Effector CD8-positive, alpha-beta T cell (primary cell): ENCODE data around the gene CHST11.
"Not testable (repeated sequence)": the region's sequence is repeated elsewhere in the genome, so short reads cannot be mapped to it uniquely, and the experiment has no call there.

Source experiments
- DNase-seq: peaks from one replicate; lab custom pipeline; 2025; lab: John Stamatoyannopoulos, UW

Gene CHST11

GRCh38 chr12:104526751-104527150 lies 70.0 kb downstream of the CHST11 start:
- DNase-seq: no peak

DNA sequence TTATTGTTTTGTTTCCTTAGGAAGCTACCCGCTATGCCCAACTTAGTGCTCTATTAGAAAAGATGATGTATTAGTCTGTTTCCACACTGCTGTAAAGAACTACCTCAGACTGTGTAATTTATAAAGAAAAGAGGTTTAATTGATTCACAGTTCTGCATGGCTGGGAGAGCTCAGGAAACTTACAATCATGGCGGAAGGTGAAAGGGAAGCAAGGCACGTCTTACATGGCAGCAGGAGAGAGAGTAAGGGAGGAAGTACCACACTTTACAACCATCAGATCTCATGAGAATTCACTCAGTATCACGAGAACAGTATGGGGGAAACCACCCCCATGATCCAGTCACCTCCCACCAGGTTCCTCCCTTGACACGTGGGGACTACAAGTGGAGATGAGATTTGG lies 70.9 kb downstream of the CHST11 start:
- not testable (repeated sequence) for DNase-seq

GRCh38 chr12:104529130-104529874 lies 72.6 kb downstream of the CHST11 start:
- DNase-seq: no peak

GRCh38 chr12:104532636-104533035 lies 75.9 kb downstream of the CHST11 start:
- no peak for DNase-seq

DNA sequence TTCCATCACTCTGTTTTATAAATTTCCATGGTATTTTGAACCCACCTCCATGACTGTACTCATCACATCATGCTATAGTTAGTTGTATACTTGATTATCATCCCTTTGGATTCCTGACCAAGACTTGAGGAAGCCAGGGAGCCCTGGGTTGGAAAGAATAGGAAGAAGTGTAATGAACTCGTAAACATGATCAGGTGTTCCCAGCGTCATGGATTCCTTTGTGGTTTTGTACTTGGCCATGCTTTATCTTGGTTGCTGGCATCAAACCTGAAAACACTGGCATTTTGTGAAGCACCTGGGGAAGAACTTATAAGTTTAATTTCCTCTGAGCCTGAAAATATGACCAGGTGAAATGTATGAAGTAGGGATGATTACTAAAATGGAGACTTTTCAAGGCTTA lies 76.4 kb downstream of the CHST11 start:
- no peak for DNase-seq

- no peak for DNase-seq
These were observed 77.6 kb downstream of the CHST11 start for GRCh38 chr12:104534162-104534856.

DNA sequence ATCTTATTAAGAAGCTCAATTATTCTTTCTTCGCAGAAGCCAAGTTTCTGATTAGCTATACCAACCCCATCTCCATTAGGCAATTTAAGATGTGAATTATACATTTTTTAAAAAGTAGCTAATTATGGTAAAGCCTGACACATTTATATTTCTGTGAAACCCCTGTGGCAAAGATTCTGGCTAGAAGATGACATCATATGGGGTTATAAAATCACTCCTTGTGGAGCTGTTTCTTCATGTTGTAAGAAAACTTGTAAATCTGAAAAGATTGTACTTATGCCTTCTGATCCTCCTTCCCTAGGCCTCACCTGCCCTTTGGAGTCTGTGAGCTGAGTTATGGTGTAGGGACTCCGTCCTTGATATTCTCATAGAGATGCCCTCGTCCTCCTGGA lies 78.1 kb downstream of the CHST11 start:
- no peak for DNase-seq

GRCh38 chr12:104535369-104535768 lies 78.6 kb downstream of the CHST11 start:
- no peak for DNase-seq

- no peak for DNase-seq
These were observed 80.1 kb downstream of the CHST11 start for GRCh38 chr12:104536841-104537240.

DNA sequence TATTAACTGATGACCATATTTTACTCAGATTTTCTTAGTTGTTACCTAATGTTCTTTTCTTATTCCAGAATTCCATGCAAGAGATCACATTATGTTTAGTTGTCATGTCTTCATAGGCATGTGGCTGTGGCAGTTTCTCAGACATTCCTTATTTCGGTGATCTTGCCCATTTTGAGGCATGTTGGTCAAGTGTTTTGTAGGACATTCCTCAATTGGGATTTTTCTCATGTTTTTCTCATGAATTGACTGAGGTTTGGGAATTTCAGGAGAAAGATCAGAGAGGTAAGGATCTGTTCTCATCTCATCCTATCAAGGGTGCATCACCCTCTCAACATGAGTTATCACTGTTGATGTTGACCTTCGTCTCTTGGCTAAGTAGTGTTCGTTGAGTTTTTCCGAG lies 81.3 kb downstream of the CHST11 start:
- no peak for DNase-seq

- DNase-seq: no peak
These were observed 82.2 kb downstream of the CHST11 start for GRCh38 chr12:104538891-104539462.

DNA sequence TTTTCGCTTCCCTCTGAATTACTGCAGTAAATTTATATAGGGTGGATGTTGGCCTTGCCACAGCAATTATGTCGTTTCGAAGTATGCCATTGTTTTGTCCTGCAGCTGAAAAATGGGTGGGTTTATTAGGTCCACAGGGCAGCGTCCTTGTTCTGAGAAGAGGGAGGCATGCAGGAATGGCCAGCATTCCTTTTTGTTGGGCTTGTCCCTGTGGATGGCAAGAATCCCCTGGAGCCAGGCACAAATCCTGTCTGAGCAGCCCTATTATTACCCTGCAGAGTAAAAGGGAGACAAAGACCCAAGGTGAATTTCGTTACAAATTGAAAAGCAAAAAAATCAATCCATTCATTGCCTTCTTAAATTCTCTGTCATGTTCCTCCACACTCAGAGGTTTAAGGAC lies 88.1 kb downstream of the CHST11 start:
- no peak for DNase-seq

- DNase-seq: no peak
These were observed 89.8 kb downstream of the CHST11 start for GRCh38 chr12:104546575-104546974.

DNA sequence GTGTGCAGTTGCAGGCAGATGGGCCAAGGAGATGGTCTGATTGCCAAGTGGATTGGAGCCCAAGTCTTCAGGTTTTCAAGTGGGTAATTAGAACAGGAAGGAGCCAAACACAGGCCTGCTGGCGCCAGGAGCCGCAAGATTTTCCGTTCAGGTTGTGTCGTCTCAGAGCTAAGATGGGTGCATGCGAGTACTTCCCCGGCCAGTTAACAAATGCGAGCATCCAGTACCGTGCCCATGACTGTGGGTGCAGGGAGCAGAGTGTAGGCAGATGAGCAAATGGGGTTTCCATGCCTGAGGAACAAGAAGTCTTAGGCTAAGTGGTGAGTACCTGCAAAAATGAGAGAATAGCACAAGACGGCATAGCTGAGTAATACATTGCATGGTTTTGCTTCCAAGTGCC lies 90.5 kb downstream of the CHST11 start:
- DNase-seq: no peak

- no peak for DNase-seq
These were observed 93.2 kb downstream of the CHST11 start for GRCh38 chr12:104549815-104550480.

DNA sequence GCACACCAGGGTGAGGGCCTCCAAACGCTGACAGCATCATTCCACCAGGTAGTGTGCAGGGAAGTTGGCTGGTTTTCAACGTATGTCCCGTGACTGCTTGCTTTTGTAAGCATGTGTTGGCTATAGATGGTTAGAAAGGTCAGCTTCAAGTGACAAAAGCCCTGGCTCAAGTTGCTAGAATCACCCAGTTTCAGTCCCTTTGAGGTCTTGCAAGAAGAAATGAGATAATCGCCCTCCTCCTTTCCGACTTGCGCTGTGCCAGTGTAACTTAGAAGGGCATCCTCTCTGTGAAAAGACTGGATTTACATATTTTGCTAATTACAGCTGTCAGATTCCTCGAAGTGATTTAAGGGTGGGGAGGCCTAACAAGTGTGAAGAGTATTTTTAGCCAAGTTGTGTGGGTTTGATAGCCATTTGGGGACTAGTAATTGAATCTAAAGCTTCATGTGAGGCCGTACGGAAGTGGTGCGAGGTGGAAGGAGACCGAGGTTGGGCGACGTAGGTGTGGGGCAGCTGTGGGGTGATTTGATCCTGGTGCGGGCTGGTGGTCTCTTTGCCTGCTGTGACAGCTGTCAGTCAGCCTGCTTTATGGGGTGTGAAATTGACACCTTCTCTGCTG lies 94.7 kb downstream of the CHST11 start:
- DNase-seq: no peak

- DNase-seq: no peak
These were observed 96.7 kb downstream of the CHST11 start for GRCh38 chr12:104553421-104553820.

GRCh38 chr12:104555648-104556047 lies 98.9 kb downstream of the CHST11 start:
- DNase-seq: no peak

- no peak for DNase-seq
These were observed 100.9 kb downstream of the CHST11 start for GRCh38 chr12:104557488-104558195.

GRCh38 chr12:104560881-104561280 lies 104.1 kb downstream of the CHST11 start:
- DNase-seq: no peak

- no peak for DNase-seq
These were observed 106.0 kb downstream of the CHST11 start for GRCh38 chr12:104562763-104563162.

DNA sequence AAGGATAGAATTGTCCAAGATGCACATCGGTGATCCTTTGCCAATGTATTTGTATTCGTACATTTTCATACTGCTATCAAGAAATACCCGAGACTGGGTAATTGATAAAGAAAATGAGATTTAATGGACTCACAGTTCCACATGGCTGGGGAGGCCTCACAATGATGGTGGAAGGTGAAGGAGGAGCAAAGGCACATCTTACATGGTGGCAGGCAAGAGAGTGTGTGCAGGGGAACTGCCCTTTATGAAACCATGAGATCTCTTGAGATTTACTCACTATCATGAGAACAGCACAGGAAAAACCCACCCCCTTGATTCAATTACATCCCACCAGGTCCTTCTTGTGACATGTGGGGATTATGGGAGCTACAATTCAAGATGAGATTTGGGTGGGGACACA lies 107.9 kb downstream of the CHST11 start:
- not testable (repeated sequence) for DNase-seq
